ENCODE results near the gene ENPP6.
"Not testable (repeated sequence)": the region's sequence is repeated elsewhere in the genome, so short reads cannot be mapped to it uniquely, and the experiment has no call there.

The ENPP6 gene

GRCh38 chr4:184142121-184143000 is 75.3 kb downstream of the ENPP6 start:
- no peak for FAIRE-seq
- no peak for DNase-seq (ENCODE audit: insufficient read length, low spot score)
- TF ChIP-seq PAX5 (IDR thresholded peaks at IDR 0.05; ENCODE audit: insufficient read depth, low read length, severe bottlenecking) (no peak), TAF1 (IDR thresholded peaks at IDR 0.05; ENCODE audit: low read depth, low read length) (no peak), POU2F2 (IDR thresholded peaks at IDR 0.05; ENCODE audit: low read depth, low read length) (no peak), SPI1 (IDR thresholded peaks at IDR 0.05; ENCODE audit: low read depth, low read length) (no peak)

GRCh38 chr4:184140901-184141300 is 76.8 kb downstream of the ENPP6 start:
- not testable (repeated sequence) for DNase-seq (ENCODE audit: insufficient read length, low spot score); FAIRE-seq

GRCh38 chr4:184136525-184136924 is 81.1 kb downstream of the ENPP6 start:
- DNase-seq (ENCODE audit: insufficient read length, low spot score) = no peak
- no peak for FAIRE-seq
- TF ChIP-seq POLR2AphosphoS5 (IDR thresholded peaks at IDR 0.05; ENCODE audit: low read depth, low read length) = no peak
- no peak for TF ChIP-seq POU2F2 (IDR thresholded peaks at IDR 0.05; ENCODE audit: low read depth, low read length)
- TF ChIP-seq TAF1 (IDR thresholded peaks at IDR 0.05; ENCODE audit: low read depth, low read length) = no peak
- TF ChIP-seq POLR2A (IDR thresholded peaks at IDR 0.05; ENCODE audit: low read depth, low read length) = no peak
- no peak for TF ChIP-seq SPI1 (IDR thresholded peaks at IDR 0.05; ENCODE audit: low read depth, low read length)
- TF ChIP-seq PAX5 (IDR thresholded peaks at IDR 0.05; ENCODE audit: insufficient read depth, low read length, severe bottlenecking) = no peak

- DNase-seq (ENCODE audit: insufficient read length, low spot score) = no peak
These were observed 90.9 kb downstream of the ENPP6 start for GRCh38 chr4:184126800-184127199.

GRCh38 chr4:184122631-184123408 is 94.9 kb downstream of the ENPP6 start:
- DNase-seq (ENCODE audit: insufficient read length, low spot score) = no peak
- no peak for TF ChIP-seq POLR2A (IDR thresholded peaks at IDR 0.05; ENCODE audit: low read depth, low read length)
- no peak for TF ChIP-seq PAX5 (IDR thresholded peaks at IDR 0.05; ENCODE audit: insufficient read depth, low read length, severe bottlenecking)
- TF ChIP-seq POLR2AphosphoS5 (IDR thresholded peaks at IDR 0.05; ENCODE audit: low read depth, low read length) = no peak
- TF ChIP-seq TAF1 (IDR thresholded peaks at IDR 0.05; ENCODE audit: low read depth, low read length) = no peak
- no peak for TF ChIP-seq POU2F2 (IDR thresholded peaks at IDR 0.05; ENCODE audit: low read depth, low read length)
- no peak for TF ChIP-seq SPI1 (IDR thresholded peaks at IDR 0.05; ENCODE audit: low read depth, low read length)
- no peak for FAIRE-seq

More at GRCh38 chr4:184126800-184127199, 90.9 kb downstream of the ENPP6 start:
- no peak for TF ChIP-seq POLR2AphosphoS5 (IDR thresholded peaks at IDR 0.05; ENCODE audit: low read depth, low read length)
- TF ChIP-seq TAF1 (IDR thresholded peaks at IDR 0.05; ENCODE audit: low read depth, low read length) = no peak
- TF ChIP-seq POLR2A (IDR thresholded peaks at IDR 0.05; ENCODE audit: low read depth, low read length) = no peak
- TF ChIP-seq PAX5 (IDR thresholded peaks at IDR 0.05; ENCODE audit: insufficient read depth, low read length, severe bottlenecking) = no peak
- no peak for TF ChIP-seq SPI1 (IDR thresholded peaks at IDR 0.05; ENCODE audit: low read depth, low read length)
- TF ChIP-seq POU2F2 (IDR thresholded peaks at IDR 0.05; ENCODE audit: low read depth, low read length) = no peak
- FAIRE-seq = no peak

GRCh38 chr4:184120549-184121127 is 97.0 kb downstream of the ENPP6 start:
- DNase-seq (ENCODE audit: insufficient read length, low spot score) (no peak), FAIRE-seq (no peak)
- TF ChIP-seq POU2F2 (IDR thresholded peaks at IDR 0.05; ENCODE audit: low read depth, low read length) = no peak
- no peak for TF ChIP-seq POLR2AphosphoS5 (IDR thresholded peaks at IDR 0.05; ENCODE audit: low read depth, low read length)
- TF ChIP-seq SPI1 (IDR thresholded peaks at IDR 0.05; ENCODE audit: low read depth, low read length) = no peak
- no peak for TF ChIP-seq PAX5 (IDR thresholded peaks at IDR 0.05; ENCODE audit: insufficient read depth, low read length, severe bottlenecking)
- TF ChIP-seq TAF1 (IDR thresholded peaks at IDR 0.05; ENCODE audit: low read depth, low read length) = no peak
- no peak for TF ChIP-seq POLR2A (IDR thresholded peaks at IDR 0.05; ENCODE audit: low read depth, low read length)

- FAIRE-seq = no peak
- no peak for DNase-seq (ENCODE audit: insufficient read length, low spot score)
- TF ChIP-seq POLR2A (IDR thresholded peaks at IDR 0.05; ENCODE audit: low read depth, low read length) (no peak), POU2F2 (IDR thresholded peaks at IDR 0.05; ENCODE audit: low read depth, low read length) (no peak), SPI1 (IDR thresholded peaks at IDR 0.05; ENCODE audit: low read depth, low read length) (no peak), POLR2AphosphoS5 (IDR thresholded peaks at IDR 0.05; ENCODE audit: low read depth, low read length) (no peak), PAX5 (IDR thresholded peaks at IDR 0.05; ENCODE audit: insufficient read depth, low read length, severe bottlenecking) (no peak), TAF1 (IDR thresholded peaks at IDR 0.05; ENCODE audit: low read depth, low read length) (no peak)
These were observed 99.9 kb downstream of the ENPP6 start for GRCh38 chr4:184117662-184118199.

GRCh38 chr4:184115399-184115798 is 102.3 kb downstream of the ENPP6 start:
- TF ChIP-seq POLR2A (IDR thresholded peaks at IDR 0.05; ENCODE audit: low read depth, low read length) = no peak
- no peak for TF ChIP-seq SPI1 (IDR thresholded peaks at IDR 0.05; ENCODE audit: low read depth, low read length)
- TF ChIP-seq POU2F2 (IDR thresholded peaks at IDR 0.05; ENCODE audit: low read depth, low read length) = no peak
- no peak for TF ChIP-seq PAX5 (IDR thresholded peaks at IDR 0.05; ENCODE audit: insufficient read depth, low read length, severe bottlenecking)
- FAIRE-seq (no peak), DNase-seq (ENCODE audit: insufficient read length, low spot score) (no peak)

GRCh38 chr4:184114431-184114830 is 103.2 kb downstream of the ENPP6 start:
- TF ChIP-seq SPI1 (IDR thresholded peaks at IDR 0.05; ENCODE audit: low read depth, low read length) (no peak), POU2F2 (IDR thresholded peaks at IDR 0.05; ENCODE audit: low read depth, low read length) (no peak), POLR2AphosphoS5 (IDR thresholded peaks at IDR 0.05; ENCODE audit: low read depth, low read length) (no peak), POLR2A (IDR thresholded peaks at IDR 0.05; ENCODE audit: low read depth, low read length) (no peak), TAF1 (IDR thresholded peaks at IDR 0.05; ENCODE audit: low read depth, low read length) (no peak)
- DNase-seq (ENCODE audit: insufficient read length, low spot score) (no peak), FAIRE-seq (no peak)
